Measurements from ENCODE around the gene DNAJB6. TPM values are rescaled to one million over a fixed set of nuclear protein-coding genes. Genes with fewer than 3 reads are reported as not detected.
A peak's percentile ranks its signal among the peaks of the same experiment; 100 is the strongest.

DNAJB6 gene
- total RNA-seq, 1 experiment from 2014 or later, result 108 TPM

DNA sequence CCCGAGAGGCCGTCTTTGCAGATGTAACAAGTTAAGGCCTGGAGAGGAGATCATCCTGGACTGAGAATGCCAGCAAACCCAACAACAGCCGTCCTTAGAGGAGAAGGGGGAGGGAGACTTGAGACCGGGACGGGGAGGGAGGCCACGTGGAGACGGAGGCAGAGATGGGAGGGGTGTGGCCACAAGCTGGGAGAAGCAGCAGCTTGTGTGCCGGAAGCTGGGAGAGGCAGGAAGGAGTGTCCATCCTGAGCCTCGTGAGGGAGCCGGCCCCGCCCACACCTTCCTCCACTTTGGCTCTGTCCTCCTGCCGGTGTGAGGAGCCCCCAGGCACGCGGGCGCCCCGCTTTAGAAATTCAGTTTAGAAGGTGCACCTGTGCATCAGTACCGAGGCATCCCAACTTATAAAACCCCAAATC lies 95.7 kb downstream of the DNAJB6 start:
- TF ChIP-seq, protein P1, sequence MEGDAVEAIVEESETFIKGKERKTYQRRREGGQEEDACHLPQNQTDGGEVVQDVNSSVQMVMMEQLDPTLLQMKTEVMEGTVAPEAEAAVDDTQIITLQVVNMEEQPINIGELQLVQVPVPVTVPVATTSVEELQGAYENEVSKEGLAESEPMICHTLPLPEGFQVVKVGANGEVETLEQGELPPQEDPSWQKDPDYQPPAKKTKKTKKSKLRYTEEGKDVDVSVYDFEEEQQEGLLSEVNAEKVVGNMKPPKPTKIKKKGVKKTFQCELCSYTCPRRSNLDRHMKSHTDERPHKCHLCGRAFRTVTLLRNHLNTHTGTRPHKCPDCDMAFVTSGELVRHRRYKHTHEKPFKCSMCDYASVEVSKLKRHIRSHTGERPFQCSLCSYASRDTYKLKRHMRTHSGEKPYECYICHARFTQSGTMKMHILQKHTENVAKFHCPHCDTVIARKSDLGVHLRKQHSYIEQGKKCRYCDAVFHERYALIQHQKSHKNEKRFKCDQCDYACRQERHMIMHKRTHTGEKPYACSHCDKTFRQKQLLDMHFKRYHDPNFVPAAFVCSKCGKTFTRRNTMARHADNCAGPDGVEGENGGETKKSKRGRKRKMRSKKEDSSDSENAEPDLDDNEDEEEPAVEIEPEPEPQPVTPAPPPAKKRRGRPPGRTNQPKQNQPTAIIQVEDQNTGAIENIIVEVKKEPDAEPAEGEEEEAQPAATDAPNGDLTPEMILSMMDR (IDR thresholded peaks at IDR 0.05; ENCODE audit: insufficient read depth in 1 of 2, low read depth in 1 of 2, low read length in 1 of 2, severe bottlenecking in 1 of 2, unreplicated experiment in 1 of 2), result no peak
- Histone ChIP-seq H3K36me3 (ENCODE audit: control insufficient read depth, insufficient read depth, low read length) (no peaks in the 10 kb centered on the region), H3K27me3 (replicated peaks; ENCODE audit: control insufficient read depth, insufficient read depth, low read length) (no peaks in the 10 kb centered on the region), H3K9me3 (no peaks in the 10 kb centered on the region), H3K4me1 (no peaks in the 10 kb centered on the region), H3K4me3 (ENCODE audit: low read depth, low read length) (no peak overlapping the region)
- Mint-ChIP-seq H3K9me3 (ENCODE audit: unreplicated experiment) (no peaks in the 10 kb centered on the region), H3K4me1 (ENCODE audit: low read depth, unreplicated experiment) (peaks cover 14% of the 10 kb centered on the region), H3K27ac (ENCODE audit: unreplicated experiment) (no peak overlapping the region), H3K27me3 (ENCODE audit: insufficient read depth, unreplicated experiment) (no peaks in the 10 kb centered on the region), H3K36me3 (ENCODE audit: insufficient read depth, unreplicated experiment) (peaks cover 10% of the 10 kb centered on the region), H3K4me3 (ENCODE audit: unreplicated experiment) (peak overlapping the region; percentile 50)
- DNase-seq, result peak; percentile 42 to 72
- no TSS peak for BruUV-seq (replicated peaks)
- intact Hi-C loops (cut with micrococcal nuclease; ENCODE audit: unreplicated experiment), result loop anchor here (5.0 kb wide), 1 partner anchor 920 kb away; no protein-coding TSS in a partner anchor
- CTCF ChIA-PET, result no interaction called here
- POLR2A ChIA-PET, result no interaction called here

DNA sequence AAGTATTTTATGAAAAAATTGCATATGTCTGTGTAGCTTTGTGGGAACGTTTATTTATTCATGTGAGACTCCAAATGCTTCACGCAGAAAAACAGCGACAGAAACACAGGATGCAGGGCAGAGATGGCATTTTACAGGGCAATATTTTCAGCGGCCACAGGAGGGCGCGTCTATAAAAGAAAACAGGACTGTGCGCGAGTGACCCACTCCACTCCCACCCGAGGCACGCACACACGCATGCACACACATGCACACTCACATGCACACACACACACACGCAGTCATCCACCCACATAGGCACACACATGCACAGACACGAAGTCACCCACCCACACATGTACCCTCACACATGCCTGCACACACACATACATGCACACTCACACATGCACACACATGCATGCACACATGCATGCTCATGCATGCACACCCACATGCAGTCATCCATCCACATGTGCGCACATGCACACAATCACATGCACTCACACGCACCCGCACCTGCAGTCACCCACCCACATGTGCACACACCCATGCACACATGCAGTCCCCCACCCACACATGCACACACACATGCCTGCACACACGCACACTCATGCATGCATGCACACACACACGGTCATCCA lies 96.3 kb downstream of the DNAJB6 start:
- Mint-ChIP-seq H3K27ac (ENCODE audit: unreplicated experiment) (no peak overlapping the region), H3K27me3 (ENCODE audit: insufficient read depth, unreplicated experiment) (no peaks in the 10 kb centered on the region), H3K36me3 (ENCODE audit: insufficient read depth, unreplicated experiment) (peaks cover 8% of the 10 kb centered on the region), H3K4me1 (ENCODE audit: low read depth, unreplicated experiment) (peaks cover 14% of the 10 kb centered on the region), H3K4me3 (ENCODE audit: unreplicated experiment) (peak overlapping the region; percentile 50), H3K9me3 (ENCODE audit: unreplicated experiment) (no peaks in the 10 kb centered on the region)
- no TSS peak for BruUV-seq (replicated peaks)
- peak; percentile 35 to 44 for DNase-seq
- ChIA-PET POLR2A (no interaction called here), CTCF (no interaction called here)
- Histone ChIP-seq H3K4me1 (no peaks in the 10 kb centered on the region), H3K4me3 (ENCODE audit: low read depth, low read length) (no peak overlapping the region), H3K9me3 (no peaks in the 10 kb centered on the region), H3K27me3 (replicated peaks; ENCODE audit: control insufficient read depth, insufficient read depth, low read length) (no peaks in the 10 kb centered on the region), H3K36me3 (ENCODE audit: control insufficient read depth, insufficient read depth, low read length) (no peaks in the 10 kb centered on the region)
- intact Hi-C loops (cut with micrococcal nuclease; ENCODE audit: unreplicated experiment), result loop anchor here (1.0 to 5.0 kb wide), 2 partner anchors 919 to 975 kb away; no protein-coding TSS in a partner anchor
- TF ChIP-seq, protein P1 (IDR thresholded peaks at IDR 0.05; ENCODE audit: insufficient read depth in 1 of 2, low read depth in 1 of 2, low read length in 1 of 2, severe bottlenecking in 1 of 2, unreplicated experiment in 1 of 2), result peak; percentile 53 to 72

DNA sequence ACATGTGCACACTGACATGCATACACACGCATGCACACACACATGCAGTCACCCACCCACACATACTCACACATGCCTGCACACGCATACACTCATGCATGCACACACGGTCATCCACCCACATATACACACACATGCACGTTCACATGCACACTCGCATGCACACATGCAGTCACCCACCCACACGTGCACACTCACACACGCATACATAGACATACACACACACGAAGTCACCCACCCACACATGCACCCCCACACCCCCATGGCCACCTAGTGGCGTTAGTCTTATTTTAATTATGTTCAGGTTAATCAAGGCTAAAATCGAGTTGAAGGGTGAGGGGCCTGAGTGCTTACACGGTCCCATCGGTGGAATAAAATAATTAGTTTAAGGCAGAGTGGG lies 96.8 kb downstream of the DNAJB6 start:
- H3K4me3 Mint-ChIP-seq (ENCODE audit: unreplicated experiment), result peak overlapping the region; percentile 50
- no peaks in the 10 kb centered on the region for H3K4me1 ChIP-seq
- H3K27me3 Mint-ChIP-seq (ENCODE audit: insufficient read depth, unreplicated experiment), result no peaks in the 10 kb centered on the region
- H3K9me3 Mint-ChIP-seq (ENCODE audit: unreplicated experiment), result no peaks in the 10 kb centered on the region
- intact Hi-C loops (cut with micrococcal nuclease; ENCODE audit: unreplicated experiment), result loop anchor here (1.0 to 5.0 kb wide), 2 partner anchors 919 to 975 kb away; no protein-coding TSS in a partner anchor
- peaks cover 2% of the 10 kb centered on the region for H3K36me3 Mint-ChIP-seq (ENCODE audit: insufficient read depth, unreplicated experiment)
- no TSS peak for BruUV-seq (replicated peaks)
- TF ChIP-seq, protein P1 (IDR thresholded peaks at IDR 0.05; ENCODE audit: insufficient read depth in 1 of 2, low read depth in 1 of 2, low read length in 1 of 2, severe bottlenecking in 1 of 2, unreplicated experiment in 1 of 2), result no peak
- no peak for DNase-seq
- ChIA-PET POLR2A (no interaction called here), CTCF (no interaction called here)
- H3K4me3 ChIP-seq (ENCODE audit: low read depth, low read length), result no peak overlapping the region
- no peaks in the 10 kb centered on the region for H3K27me3 ChIP-seq (replicated peaks; ENCODE audit: control insufficient read depth, insufficient read depth, low read length)
- H3K36me3 ChIP-seq (ENCODE audit: control insufficient read depth, insufficient read depth, low read length), result no peaks in the 10 kb centered on the region
- no peak overlapping the region for H3K27ac Mint-ChIP-seq (ENCODE audit: unreplicated experiment)
- H3K4me1 Mint-ChIP-seq (ENCODE audit: low read depth, unreplicated experiment), result peaks cover 14% of the 10 kb centered on the region
- no peaks in the 10 kb centered on the region for H3K9me3 ChIP-seq

Data from Caco-2 (cell line).